OCI-M2 (cell line): ENCODE measurements around the gene ULBP3.
"Not testable (repeated sequence)": the region's sequence is repeated elsewhere in the genome, so short reads cannot be mapped to it uniquely, and the experiment has no call there.

Experiments used
- DNase-seq: peaks from one replicate; lab custom pipeline; 2025; ENCODE audit not compliant: unreplicated experiment; lab: John Stamatoyannopoulos, UW

Gene ULBP3

GRCh38 chr6:150017186-150017521, 51.8 kb downstream of the ULBP3 start:
- not testable (repeated sequence) for DNase-seq

GRCh38 chr6:150016324-150017185, 52.4 kb downstream of the ULBP3 start:
- no peak for DNase-seq

DNA sequence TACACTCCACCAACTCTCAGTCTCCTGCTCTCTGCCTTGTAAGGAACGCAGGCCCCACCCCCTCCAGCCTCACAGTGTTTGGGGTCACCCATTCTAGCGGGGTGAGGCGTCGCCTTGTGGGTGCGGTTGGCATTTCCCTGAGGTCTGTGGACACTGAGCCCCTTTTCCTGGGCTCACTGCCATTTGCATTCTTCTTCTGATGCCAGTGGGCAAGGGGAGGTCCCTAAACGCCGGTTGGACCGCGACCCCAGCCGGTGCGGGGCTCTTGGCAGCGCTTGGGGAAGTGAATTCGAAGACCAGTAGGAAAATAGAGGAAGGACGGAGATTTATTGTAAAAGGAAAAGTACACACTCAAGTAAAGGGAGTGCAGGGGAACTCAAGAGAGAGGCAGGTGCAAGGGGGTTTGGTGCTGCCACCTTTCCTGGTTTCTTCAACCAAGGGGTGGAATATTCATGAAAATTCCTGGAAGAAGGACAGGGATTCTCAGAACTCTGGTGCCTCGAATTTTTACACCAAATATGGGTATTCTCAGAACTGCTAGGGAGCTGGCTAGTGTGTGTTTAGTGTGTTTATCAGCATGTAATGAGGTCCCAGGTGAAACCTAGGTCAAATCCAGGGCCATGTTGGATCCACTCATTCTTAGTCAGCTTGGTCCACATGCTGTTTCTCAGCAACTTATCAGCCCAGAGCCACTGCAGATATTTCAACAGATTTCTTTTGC, 53.5 kb downstream of the ULBP3 start:
- DNase-seq: not testable (repeated sequence)

GRCh38 chr6:150014623-150015280, 54.2 kb downstream of the ULBP3 start:
- not testable (repeated sequence) for DNase-seq

DNA sequence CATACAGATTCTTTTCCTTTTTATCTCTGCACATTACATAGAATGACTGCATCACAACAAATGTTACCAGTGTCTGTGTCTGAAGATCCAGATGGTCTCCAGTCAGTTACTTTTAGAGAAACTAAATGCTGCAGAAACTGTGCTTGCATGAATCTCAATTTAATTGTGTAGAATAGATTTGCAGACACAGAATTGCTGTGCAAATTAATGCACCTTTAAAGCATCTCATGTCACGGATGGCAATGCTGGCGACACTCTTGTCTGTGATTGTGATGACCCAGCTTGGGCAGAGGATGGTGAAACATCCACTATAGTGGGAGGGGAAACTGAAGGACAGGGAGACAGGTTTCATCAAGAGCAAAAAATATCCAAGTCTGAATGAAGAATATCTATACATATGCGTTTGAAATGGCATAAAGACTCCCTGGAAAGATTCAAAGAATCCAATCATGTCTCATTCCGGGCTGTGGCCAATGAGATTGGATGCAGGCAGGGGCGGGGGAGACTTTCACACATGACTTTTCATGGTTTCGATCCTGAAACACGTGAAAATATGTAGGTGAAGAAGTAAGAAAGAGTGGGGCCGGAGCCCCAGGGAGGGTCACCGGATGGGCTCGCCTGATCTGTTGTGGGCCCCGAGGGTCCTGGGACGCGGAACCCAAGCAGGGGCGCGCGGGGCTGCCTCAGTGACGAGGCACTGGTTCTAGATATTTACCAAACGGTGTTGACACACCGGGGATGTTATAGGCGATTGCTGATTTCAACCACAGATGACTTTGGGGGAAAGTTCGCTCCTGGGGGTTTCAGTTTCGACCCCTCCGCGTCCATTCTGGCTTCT, 54.9 kb downstream of the ULBP3 start:
- DNase-seq: not testable (repeated sequence)

DNA sequence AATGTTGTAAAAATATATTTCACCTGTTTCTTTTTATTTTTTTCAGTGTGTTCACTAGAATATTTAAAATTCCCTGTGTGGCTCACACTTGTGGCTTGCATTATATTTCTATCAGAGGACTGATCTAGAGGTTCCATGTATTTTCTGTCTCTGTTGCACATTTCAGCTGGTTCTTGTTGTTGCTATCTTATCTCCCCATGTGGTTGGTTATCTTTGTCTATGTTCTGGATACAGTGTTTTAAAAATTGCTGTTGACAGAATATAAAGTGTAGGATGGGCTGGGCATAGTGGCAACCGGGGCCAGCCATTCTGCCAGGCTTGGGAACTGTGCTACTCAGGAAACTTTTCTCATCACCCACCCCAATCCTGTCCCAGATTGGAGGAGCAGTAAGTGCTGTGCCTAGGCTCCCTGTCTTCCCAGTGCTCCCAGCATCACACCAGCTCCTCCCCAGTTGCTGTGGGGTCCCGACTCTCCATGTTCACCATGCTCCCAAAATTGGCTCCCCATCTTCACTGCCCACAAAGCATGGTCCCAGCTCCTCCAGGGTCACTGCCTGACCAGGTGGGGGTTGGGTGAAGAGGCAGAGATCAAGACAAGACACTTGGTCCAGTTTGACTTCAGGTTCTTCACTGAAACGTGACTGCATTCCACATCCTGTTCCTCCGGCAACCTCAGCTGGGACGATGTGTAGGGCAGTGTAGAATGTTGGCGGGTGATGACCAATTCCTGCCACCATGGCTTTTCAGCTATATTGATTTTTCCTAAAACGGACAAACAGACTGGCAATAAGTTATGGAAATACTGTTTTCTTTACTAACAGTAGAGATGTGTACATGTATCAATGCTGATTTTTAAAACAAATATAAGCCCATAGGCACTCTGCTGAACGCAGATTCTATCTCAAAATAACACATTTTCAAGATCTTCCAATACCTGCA, 55.8 kb downstream of the ULBP3 start:
- DNase-seq: not testable (repeated sequence)
